Measurements from ENCODE around the gene ITPR1. TPM values are rescaled to one million over a fixed set of nuclear protein-coding genes. Genes with fewer than 3 reads are reported as not detected.

The ITPR1 gene
- total and polyA plus RNA-seq, 2 of the 4 experiments (the other 2 are of a cell fraction) = 1.8 to 5.7 TPM

- H3K9ac ChIP-seq (ENCODE audit: low read depth, low read length) = no peak overlapping the region
- H3K9me1 ChIP-seq (ENCODE audit: insufficient read depth, low read length) = no peaks in the 10 kb centered on the region
- H3K79me1 ChIP-seq (ENCODE audit: low read depth in 1 of 2, low read length in 2 of 2) = no peaks in the 10 kb centered on the region
- no peak overlapping the region for H4K91ac ChIP-seq (ENCODE audit: insufficient read depth, low read depth, low read length)
- H3K27me3 ChIP-seq (ENCODE audit: control insufficient read depth, insufficient read depth, low read length) = no peaks in the 10 kb centered on the region; the same call in 1 of the 2 replicates
- no TSS peak for BruUV-seq (replicated peaks)
- H2BK120ac ChIP-seq (ENCODE audit: low read depth, low read length) = no peak overlapping the region
- no peak overlapping the region for H3K4ac ChIP-seq (ENCODE audit: low read depth, low read length)
- H3K9me3 ChIP-seq (ENCODE audit: control insufficient read depth, insufficient read depth, low read length) = no peaks in the 10 kb centered on the region
- H3K18ac ChIP-seq (ENCODE audit: low read depth, low read length) = no peak overlapping the region
- no peak overlapping the region for H2AFZ ChIP-seq (replicated peaks; ENCODE audit: low read length, poor library complexity)
- no peak overlapping the region for H2BK15ac ChIP-seq (ENCODE audit: low read depth, low read length)
- in situ Hi-C loops (cut with MboI; ENCODE audit: low sequenced_read_pairs) (no loop called here), intact Hi-C loops (cut with micrococcal nuclease) (no loop called here), dilution Hi-C loops (cut with HindIII; ENCODE audit: low sequenced_read_pairs, unreplicated experiment) (no loop called here)
- no peaks in the 10 kb centered on the region for H3K36me3 ChIP-seq (ENCODE audit: control insufficient read depth, insufficient read depth, low read length)
- no peaks in the 10 kb centered on the region for H4K20me1 ChIP-seq (ENCODE audit: insufficient read depth, low read length)
- H2AK9ac ChIP-seq (replicated peaks; ENCODE audit: low read depth, low read length, poor library complexity) = no peak overlapping the region
- no peak overlapping the region for H2BK5ac ChIP-seq (ENCODE audit: low read depth, low read length, poor library complexity, severe bottlenecking)
- no peak for TF ChIP-seq SMC3 (IDR thresholded peaks at IDR 0.05; ENCODE audit: low read depth, low read length)
- TF ChIP-seq RAD21 (IDR thresholded peaks at IDR 0.05; ENCODE audit: low read length) = no peak
- no peak for TF ChIP-seq CEBPB (IDR thresholded peaks at IDR 0.05; ENCODE audit: low read depth, low read length)
- no peak for TF ChIP-seq MAZ (IDR thresholded peaks at IDR 0.05; ENCODE audit: borderline replicate concordance, low read depth, low read length)
- no peak for TF ChIP-seq BHLHE40 (IDR thresholded peaks at IDR 0.05; ENCODE audit: low read depth, low read length)
- TF ChIP-seq CHD1 (IDR thresholded peaks at IDR 0.05; ENCODE audit: low read depth, low read length) = no peak
- TF ChIP-seq USF2 (IDR thresholded peaks at IDR 0.05; ENCODE audit: low read depth, low read length) = no peak
- TF ChIP-seq RFX5 (IDR thresholded peaks at IDR 0.05; ENCODE audit: low read depth, low read length) = no peak
- no peak for TF ChIP-seq POLR2A (IDR thresholded peaks at IDR 0.05; ENCODE audit: low read depth, low read length)
- TF ChIP-seq ELK1 (IDR thresholded peaks at IDR 0.05; ENCODE audit: borderline replicate concordance, low read depth, low read length) = no peak
- TF ChIP-seq MXI1 (IDR thresholded peaks at IDR 0.05; ENCODE audit: borderline replicate concordance, low read depth, low read length) = no peak
- TF ChIP-seq RCOR1 (IDR thresholded peaks at IDR 0.05; ENCODE audit: insufficient replicate concordance, low read length) = no peak
- TF ChIP-seq CTCF (conservative IDR thresholded peaks at IDR 0.05; ENCODE audit: low read depth, low read length) = no peak
- H4K5ac ChIP-seq (ENCODE audit: low read depth, low read length) = no peak overlapping the region; the same call in 1 of the 2 replicates
- no CpG with 5 or more reads among the region's 8 CpGs for WGBS, 2 experiments (ENCODE audit: extremely low coverage in 2 of 2, insufficient read length in 1 of 2)
- ATAC-seq (ENCODE audit: low read depth) (no peak), DNase-seq (no peak)
- no peak overlapping the region for H3K56ac ChIP-seq (ENCODE audit: extremely low read depth, insufficient read depth, low read length)
- no peak overlapping the region for H3K4me2 ChIP-seq (ENCODE audit: low read depth, low read length)
- H3K4me3 ChIP-seq (ENCODE audit: insufficient read depth, low read depth, low read length) = no peak overlapping the region
- no peak overlapping the region for H2BK20ac ChIP-seq (ENCODE audit: low read depth, low read length)
- H3K14ac ChIP-seq (replicated peaks; ENCODE audit: low read depth, low read length) = no peak overlapping the region
- POLR2A ChIA-PET (ENCODE audit: unreplicated experiment) = no interaction called here
- no peak overlapping the region for H3K27ac ChIP-seq (ENCODE audit: insufficient read depth, low read length)
- H4K8ac ChIP-seq (ENCODE audit: low read depth in 2 of 2, low read length in 2 of 2) = no peak overlapping the region
- CTCF ChIA-PET = no interaction called here
- H3K23ac ChIP-seq (ENCODE audit: low read depth, low read length) = no peak overlapping the region
- no peaks in the 10 kb centered on the region for H3K4me1 ChIP-seq (ENCODE audit: control insufficient read depth, insufficient read depth, low read length)
- H2AK5ac ChIP-seq (ENCODE audit: low read depth, low read length) = no peak overlapping the region
These were observed 15.2 kb downstream of the ITPR1 start for GRCh38 chr3:4508048-4508981.
